ENCODE measurements around the gene FOS. TPM values are rescaled to one million over a fixed set of nuclear protein-coding genes. Genes with fewer than 3 reads are reported as not detected.
A peak's percentile ranks its signal among the peaks of the same experiment; 100 is the strongest.

The FOS gene
- total and polyA plus RNA-seq, 2 of the 13 experiments (the other 11 are each of a cell fraction or from before 2014, with no cell fraction given), result 15.9 to 24.2 TPM

GRCh38 chr14:75277815-75278421 lies 710 bp upstream of the FOS start:
- BruUV-seq (replicated peaks), result TSS peak; percentile 98
- peak; percentile 8; the same call in 2 of the 3 replicates for ATAC-seq
- intact Hi-C loops (cut with micrococcal nuclease; ENCODE audit: unreplicated experiment), result loop anchor here (2.0 kb wide), 1 partner anchor 19 kb away; no protein-coding TSS in a partner anchor
- TF ChIP-seq, protein P1, sequence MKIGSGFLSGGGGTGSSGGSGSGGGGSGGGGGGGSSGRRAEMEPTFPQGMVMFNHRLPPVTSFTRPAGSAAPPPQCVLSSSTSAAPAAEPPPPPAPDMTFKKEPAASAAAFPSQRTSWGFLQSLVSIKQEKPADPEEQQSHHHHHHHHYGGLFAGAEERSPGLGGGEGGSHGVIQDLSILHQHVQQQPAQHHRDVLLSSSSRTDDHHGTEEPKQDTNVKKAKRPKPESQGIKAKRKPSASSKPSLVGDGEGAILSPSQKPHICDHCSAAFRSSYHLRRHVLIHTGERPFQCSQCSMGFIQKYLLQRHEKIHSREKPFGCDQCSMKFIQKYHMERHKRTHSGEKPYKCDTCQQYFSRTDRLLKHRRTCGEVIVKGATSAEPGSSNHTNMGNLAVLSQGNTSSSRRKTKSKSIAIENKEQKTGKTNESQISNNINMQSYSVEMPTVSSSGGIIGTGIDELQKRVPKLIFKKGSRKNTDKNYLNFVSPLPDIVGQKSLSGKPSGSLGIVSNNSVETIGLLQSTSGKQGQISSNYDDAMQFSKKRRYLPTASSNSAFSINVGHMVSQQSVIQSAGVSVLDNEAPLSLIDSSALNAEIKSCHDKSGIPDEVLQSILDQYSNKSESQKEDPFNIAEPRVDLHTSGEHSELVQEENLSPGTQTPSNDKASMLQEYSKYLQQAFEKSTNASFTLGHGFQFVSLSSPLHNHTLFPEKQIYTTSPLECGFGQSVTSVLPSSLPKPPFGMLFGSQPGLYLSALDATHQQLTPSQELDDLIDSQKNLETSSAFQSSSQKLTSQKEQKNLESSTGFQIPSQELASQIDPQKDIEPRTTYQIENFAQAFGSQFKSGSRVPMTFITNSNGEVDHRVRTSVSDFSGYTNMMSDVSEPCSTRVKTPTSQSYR (CRISPR knock-in tag; IDR thresholded peaks at IDR 0.05; ENCODE audit: borderline replicate concordance), result no peak
- TF ChIP-seq ZNF441 (CRISPR knock-in tag; IDR thresholded peaks at IDR 0.05; ENCODE audit: borderline replicate concordance), result 0 out of 2 replicates have a peak, but pooled peaks have one; percentile 3
- 0 out of 2 replicates have a peak, but pooled peaks have one; percentile 4 for TF ChIP-seq SP2 (CRISPR knock-in tag; IDR thresholded peaks at IDR 0.05)
- no peak for TF ChIP-seq ZNF34 (CRISPR knock-in tag; IDR thresholded peaks at IDR 0.05; ENCODE audit: borderline replicate concordance)
- TF ChIP-seq ERF (CRISPR knock-in tag; IDR thresholded peaks at IDR 0.05), result no peak
- TF ChIP-seq AHR (CRISPR knock-in tag; IDR thresholded peaks at IDR 0.05), result no peak
- TF ChIP-seq NFKBIZ (CRISPR knock-in tag; IDR thresholded peaks at IDR 0.05), result no peak
- no peak for TF ChIP-seq ATF7-NPFF (CRISPR knock-in tag; IDR thresholded peaks at IDR 0.05; ENCODE audit: low read depth)
- TF ChIP-seq, protein P2, sequence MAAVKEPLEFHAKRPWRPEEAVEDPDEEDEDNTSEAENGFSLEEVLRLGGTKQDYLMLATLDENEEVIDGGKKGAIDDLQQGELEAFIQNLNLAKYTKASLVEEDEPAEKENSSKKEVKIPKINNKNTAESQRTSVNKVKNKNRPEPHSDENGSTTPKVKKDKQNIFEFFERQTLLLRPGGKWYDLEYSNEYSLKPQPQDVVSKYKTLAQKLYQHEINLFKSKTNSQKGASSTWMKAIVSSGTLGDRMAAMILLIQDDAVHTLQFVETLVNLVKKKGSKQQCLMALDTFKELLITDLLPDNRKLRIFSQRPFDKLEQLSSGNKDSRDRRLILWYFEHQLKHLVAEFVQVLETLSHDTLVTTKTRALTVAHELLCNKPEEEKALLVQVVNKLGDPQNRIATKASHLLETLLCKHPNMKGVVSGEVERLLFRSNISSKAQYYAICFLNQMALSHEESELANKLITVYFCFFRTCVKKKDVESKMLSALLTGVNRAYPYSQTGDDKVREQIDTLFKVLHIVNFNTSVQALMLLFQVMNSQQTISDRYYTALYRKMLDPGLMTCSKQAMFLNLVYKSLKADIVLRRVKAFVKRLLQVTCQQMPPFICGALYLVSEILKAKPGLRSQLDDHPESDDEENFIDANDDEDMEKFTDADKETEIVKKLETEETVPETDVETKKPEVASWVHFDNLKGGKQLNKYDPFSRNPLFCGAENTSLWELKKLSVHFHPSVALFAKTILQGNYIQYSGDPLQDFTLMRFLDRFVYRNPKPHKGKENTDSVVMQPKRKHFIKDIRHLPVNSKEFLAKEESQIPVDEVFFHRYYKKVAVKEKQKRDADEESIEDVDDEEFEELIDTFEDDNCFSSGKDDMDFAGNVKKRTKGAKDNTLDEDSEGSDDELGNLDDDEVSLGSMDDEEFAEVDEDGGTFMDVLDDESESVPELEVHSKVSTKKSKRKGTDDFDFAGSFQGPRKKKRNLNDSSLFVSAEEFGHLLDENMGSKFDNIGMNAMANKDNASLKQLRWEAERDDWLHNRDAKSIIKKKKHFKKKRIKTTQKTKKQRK (IDR thresholded peaks at IDR 0.05; ENCODE audit: low read length), result no peak
- no peak for TF ChIP-seq SMC3 (IDR thresholded peaks at IDR 0.05; ENCODE audit: low read length)
- no peak for TF ChIP-seq CSRNP1 (CRISPR knock-in tag; IDR thresholded peaks at IDR 0.05)
- TF ChIP-seq ZBTB7A (CRISPR knock-in tag; IDR thresholded peaks at IDR 0.05), result peak; percentile 37; the same call in 1 of the 2 replicates
- no peak for TF ChIP-seq DPF2 (CRISPR knock-in tag; IDR thresholded peaks at IDR 0.05; ENCODE audit: borderline replicate concordance, low read depth)
- no peak for TF ChIP-seq ZNF337 (CRISPR knock-in tag; IDR thresholded peaks at IDR 0.05; ENCODE audit: borderline replicate concordance, low read depth)
- TF ChIP-seq NCOR1 (IDR thresholded peaks at IDR 0.05; ENCODE audit: borderline replicate concordance, low read length), result peak; percentile 14; the same call in 1 of the 2 replicates

More at GRCh38 chr14:75277815-75278421, 710 bp upstream of the FOS start:
- H3K79me2 ChIP-seq (ENCODE audit: insufficient read depth, low read length), result no peaks in the 10 kb centered on the region
- H3K4me3 ChIP-seq (replicated peaks in 1 of 3; ENCODE audit: insufficient read depth in 1 of 3, low read depth in 2 of 3, low read length in 3 of 3), result peak overlapping the region; percentile 68 to 96 (median 84)
- H2AFZ ChIP-seq (ENCODE audit: low read length), result no peak overlapping the region
- H3K36me3 ChIP-seq (replicated peaks in 1 of 2; ENCODE audit: control insufficient read depth in 1 of 2, insufficient read depth in 2 of 2, low read length in 2 of 2), result peaks cover 3 to 14% of the 10 kb centered on the region in 2 experiments; a peak in 4 of 5 replicates
- no peak for FAIRE-seq
- POLR2A ChIA-PET, result interaction anchor here (0.9 to 1.5 kb wide), 6 partner anchors 11 to 382 kb away, joined by 3 to 10 read pairs (median 4); partner anchors contain the start of gene ERG28
- CTCF ChIA-PET (ENCODE audit: low intra/inter-chr PET ratio, low total read pairs), result no interaction called here
- no peak for DNase-seq (ENCODE audit: low spot score)
- 1% methylated on average over 22 of the region's 27 CpGs for WGBS (ENCODE audit: low lambda C conversion rate)
- peak overlapping the region; percentile 87 for H3K27ac ChIP-seq (ENCODE audit: extremely low read length, insufficient read depth, low read length)
- H4K20me1 ChIP-seq (ENCODE audit: insufficient read depth, low read length), result peaks cover 11% of the 10 kb centered on the region; the same call in 1 of the 2 replicates
- no peaks in the 10 kb centered on the region for H3K9me3 ChIP-seq (ENCODE audit: low read length)
- H3K4me1 ChIP-seq (ENCODE audit: insufficient read depth, low read length), result peaks cover 46% of the 10 kb centered on the region
- H3K4me2 ChIP-seq (ENCODE audit: low read depth, low read length), result peak overlapping the region; percentile 100
- H3K9ac ChIP-seq (ENCODE audit: insufficient read depth, low read depth, low read length), result peak overlapping the region; percentile 97
- H3K27me3 ChIP-seq (ENCODE audit: control insufficient read depth in 1 of 2, insufficient read depth in 2 of 2, low read length in 2 of 2), result peaks cover 1 to 35% of the 10 kb centered on the region in 2 experiments; a peak in 3 of 5 replicates
- in situ Hi-C loops (cut with HindIII; ENCODE audit: extremely low pct_ligation_motif_present, low pct_unique_long_range_greater_than_20kb), result no loop called here
